Mammary epithelial cell (primary cell): ENCODE results near the gene SLC35F2.

ENCODE experiments used
- CTCF ChIP-seq, 2 donors: IDR thresholded peaks in 1 of 2; conservative IDR thresholded peaks in 1 of 2; 2 replicates each; pipeline ENCODE4 v1.5.1; 2011 to 2012; ENCODE audit warnings: inconsistent platforms in 2 of 2, low read length in 2 of 2, mild to moderate bottlenecking in 2 of 2, control low read depth in 1 of 2, low read depth in 1 of 2; ENCODE audit not compliant: insufficient read depth in 1 of 2; ENCODE audit errors: extremely low read depth in 1 of 2
- EZH2 ChIP-seq: IDR thresholded peaks from 2 replicates; pipeline ENCODE4 v1.6.1; 2012; ENCODE audit warnings: low read length, inconsistent platforms, borderline replicate concordance

GRCh38 chr11:107808521-107808920 is 50.1 kb downstream of the SLC35F2 start:
- TF ChIP-seq CTCF (conservative IDR thresholded peaks at IDR 0.05 in 1 of 2, IDR thresholded peaks at IDR 0.05 in 1 of 2; ENCODE audit: extremely low read depth in 1 of 2, insufficient read depth in 1 of 2, low read depth in 1 of 2, low read length in 2 of 2) (no peak), EZH2 (no peak)
